ENCODE data around the gene SMIM11.
A peak's percentile ranks its signal among the peaks of the same experiment; 100 is the strongest.
"Not testable (repeated sequence)": the region's sequence is repeated elsewhere in the genome, so short reads cannot be mapped to it uniquely, and the experiment has no call there.

SMIM11 gene

DNA sequence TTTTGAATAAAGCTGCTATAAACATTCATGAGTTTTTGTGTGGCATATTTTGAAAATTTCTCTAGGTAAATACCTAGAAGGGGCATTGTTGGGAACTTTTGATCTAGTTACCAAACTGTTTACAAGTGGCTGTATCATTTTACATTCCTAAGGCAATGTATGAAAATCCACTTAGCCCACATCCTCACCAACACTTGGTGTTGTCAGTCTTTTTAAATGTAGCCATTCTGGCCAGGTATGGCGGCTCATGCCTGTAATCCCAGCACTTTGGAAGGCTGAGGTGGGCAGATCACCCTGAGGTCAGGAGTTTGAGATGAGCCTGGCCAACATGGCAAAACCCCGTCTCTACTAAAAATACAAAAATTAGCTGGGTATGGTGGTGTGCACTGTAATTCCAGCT, 17.4 kb upstream of the SMIM11 start:
- DNase-seq: no peak

DNA sequence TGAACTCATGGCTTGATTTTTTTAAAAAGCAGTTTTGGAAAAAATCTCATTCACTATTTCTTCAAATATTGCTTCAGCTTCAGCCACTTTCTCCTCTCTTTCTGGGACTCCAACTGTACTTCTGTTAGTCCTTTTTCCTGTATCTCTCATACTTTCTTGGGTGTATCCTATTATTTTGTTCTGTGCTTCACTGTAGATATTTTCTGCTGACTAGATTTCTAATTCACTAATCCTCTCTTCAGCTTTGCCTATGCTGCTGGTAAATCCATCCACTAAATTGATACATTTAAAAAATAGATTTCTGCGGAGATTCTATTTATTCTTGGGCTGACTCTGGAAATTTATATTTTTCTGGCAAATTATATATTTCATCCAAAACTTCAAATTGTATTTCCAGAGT, 16.4 kb upstream of the SMIM11 start:
- DNase-seq: no peak

- no peak for DNase-seq
Measured at GRCh38 chr21:34360488-34361241, 14.6 kb upstream of the SMIM11 start.

GRCh38 chr21:34362136-34362444, 13.2 kb upstream of the SMIM11 start:
- DNase-seq: no peak

- DNase-seq: no peak
Measured at GRCh38 chr21:34362670-34363069, 12.6 kb upstream of the SMIM11 start.

- DNase-seq: no peak
Measured at GRCh38 chr21:34363733-34364132, 11.6 kb upstream of the SMIM11 start, which contains the start of gene KCNE2. Gene KCNE2, plus strand, starts transcription at chr21:34364006. Its CDS starts 6,473 bp downstream, at chr21:34370479.

DNA sequence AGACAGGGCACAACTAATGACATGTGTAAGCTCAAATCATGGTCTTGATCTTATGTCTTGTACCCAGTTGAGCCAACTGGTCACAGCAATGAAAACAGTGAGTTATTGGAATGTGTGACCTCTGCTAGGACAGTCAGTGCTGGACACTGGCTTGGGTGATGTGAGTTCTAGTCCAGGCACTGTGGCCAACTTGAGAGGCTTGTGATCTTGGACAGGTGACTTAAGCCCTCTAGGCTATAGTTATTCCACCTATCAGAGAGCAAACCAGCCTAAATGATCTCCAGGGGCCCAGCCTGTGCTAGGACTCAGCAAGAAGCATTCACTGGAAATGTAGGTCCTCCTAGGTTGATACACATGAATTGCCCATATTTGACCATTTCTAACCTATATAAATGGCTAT, 10.4 kb upstream of the SMIM11 start:
- no peak for DNase-seq

DNA sequence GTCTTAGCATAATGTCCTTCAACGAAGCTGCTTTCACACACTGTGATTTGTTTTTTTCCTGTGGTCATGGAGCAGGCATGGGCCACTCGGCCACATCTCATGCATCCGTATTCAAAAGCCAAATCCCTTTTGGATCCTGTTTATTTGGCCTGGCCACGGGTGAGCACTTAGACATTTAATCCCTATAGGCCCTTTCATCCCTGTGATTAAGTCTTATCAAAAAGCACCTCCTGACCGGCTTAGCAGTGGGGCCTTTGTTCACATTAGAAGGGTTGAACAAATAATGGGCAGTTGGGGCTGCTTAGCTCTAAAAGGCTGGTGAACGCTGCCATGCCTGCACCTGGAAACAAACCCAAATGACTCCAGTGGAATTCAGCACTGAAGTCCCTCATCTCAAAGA, 9.5 kb upstream of the SMIM11 start:
- DNase-seq: no peak

DNA sequence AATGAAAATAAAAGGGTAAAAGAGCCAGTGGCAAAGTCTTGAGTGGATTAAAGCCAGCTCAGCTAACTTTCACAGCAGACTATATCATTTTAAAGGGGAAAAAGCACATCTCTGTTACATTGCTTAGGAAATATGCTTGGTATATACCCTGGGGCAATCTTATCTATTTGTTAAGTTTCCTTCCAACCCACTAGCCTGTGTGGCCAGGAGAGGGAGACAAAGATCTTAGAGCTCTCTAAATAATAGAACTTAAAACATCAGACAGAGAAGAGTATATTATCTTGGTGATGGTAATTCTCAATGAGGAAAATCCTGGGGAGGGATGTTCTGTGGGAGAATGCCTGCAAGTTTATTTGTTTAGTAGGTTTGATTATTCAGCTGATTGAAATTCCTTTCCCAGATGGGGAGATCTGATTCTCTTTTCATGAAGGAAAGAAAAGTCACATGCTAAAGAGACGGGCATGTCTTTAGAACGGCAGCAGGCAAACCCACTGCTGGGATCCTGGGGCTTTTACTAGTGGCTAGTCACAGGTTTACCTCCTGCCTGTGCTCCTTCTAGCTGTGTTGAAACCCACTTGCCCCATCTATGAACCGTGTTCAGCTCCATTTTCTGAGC, 7.9 kb upstream of the SMIM11 start:
- DNase-seq: peak; percentile 66

GRCh38 chr21:34369741-34370140, 5.6 kb upstream of the SMIM11 start:
- no peak for DNase-seq

DNA sequence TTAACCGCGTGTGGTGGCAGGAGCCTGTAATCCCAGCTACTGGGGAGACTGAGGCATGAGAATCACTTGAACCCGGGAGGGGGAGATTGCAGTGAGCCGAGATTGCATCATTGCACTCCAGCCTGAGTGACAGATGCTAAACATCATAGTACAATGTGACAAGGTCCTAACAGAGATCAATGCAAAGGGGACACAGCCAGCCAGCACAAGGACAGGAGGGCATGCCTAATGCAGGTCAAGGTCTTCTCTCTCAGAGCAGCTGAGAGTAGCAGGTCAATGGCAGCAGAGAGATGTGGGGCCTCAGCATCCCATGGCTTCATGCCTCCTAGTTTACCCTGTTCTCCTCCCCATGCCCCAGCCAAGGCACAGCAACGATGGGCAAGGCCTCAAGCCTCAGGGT, 3.0 kb upstream of the SMIM11 start:
- DNase-seq: no peak

DNA sequence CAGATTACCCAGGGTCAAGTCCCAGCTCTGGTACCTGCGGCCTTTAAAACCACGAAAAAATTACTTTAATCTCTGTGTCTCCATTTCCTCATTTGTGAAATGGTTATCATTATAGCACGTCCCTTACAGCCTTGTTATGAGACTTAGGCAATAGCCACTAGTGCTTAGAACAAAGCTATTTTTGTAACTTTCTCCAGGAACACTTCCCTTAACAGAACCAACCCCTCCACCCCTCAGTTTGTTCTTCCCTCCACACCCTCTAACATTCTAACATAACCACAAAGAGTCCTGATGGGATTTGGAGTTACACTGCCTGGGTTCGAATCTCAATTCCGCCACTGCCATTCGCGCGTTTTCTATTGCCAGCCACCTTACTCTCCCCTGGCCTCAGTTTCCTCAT, 845 bp upstream of the SMIM11 start:
- DNase-seq: not testable (repeated sequence)

GRCh38 chr21:34375619-34375972, 289 bp downstream of the SMIM11 start:
- DNase-seq: not testable (repeated sequence)

DNA sequence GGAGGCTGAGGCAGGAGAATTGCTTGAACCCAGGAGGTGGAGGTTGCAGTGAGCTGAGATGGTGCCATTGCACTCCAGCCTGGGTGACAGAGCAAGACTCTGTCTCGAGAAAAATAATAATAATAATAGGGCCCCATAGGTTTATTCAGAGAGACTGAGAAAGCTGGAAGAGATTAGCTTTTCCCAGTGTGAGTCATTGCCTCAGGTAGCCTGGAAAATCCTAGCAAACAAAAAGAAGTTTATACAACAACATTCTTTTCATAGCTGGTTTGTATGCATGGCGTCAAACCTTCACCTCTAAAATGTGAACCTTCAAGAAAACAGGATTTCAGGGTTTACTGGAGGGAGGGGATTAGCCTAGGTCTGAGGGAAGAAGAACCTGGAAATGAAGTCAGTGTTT, 7.8 kb downstream of the SMIM11 start:
- DNase-seq: not testable (repeated sequence)

GRCh38 chr21:34383724-34384415, 8.6 kb downstream of the SMIM11 start:
- not testable (repeated sequence) for DNase-seq

DNA sequence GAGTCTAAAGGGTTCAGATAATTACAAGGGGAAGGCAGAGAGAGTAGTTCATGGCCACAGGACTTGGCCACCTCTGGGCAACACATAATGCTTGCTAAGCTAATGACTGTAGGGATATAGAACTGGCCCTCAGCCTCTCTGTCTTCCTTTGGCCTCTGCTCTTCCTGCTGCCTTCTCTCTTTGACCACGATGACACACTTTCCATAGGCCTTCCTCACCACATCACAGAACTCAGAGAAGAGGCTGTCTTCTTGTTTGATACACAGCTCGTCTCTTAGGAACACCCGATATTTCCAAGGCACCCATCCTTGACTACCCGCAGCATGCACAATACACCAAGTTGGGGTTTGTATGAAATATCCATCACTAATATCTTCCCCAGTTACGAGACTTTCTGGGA, 25.2 kb downstream of the SMIM11 start:
- not testable (repeated sequence) for DNase-seq

GRCh38 chr21:34404742-34405141, 29.4 kb downstream of the SMIM11 start:
- DNase-seq: not testable (repeated sequence)

GRCh38 chr21:34405686-34406085, 30.4 kb downstream of the SMIM11 start:
- not testable (repeated sequence) for DNase-seq

- DNase-seq: not testable (repeated sequence)
Measured at GRCh38 chr21:34406102-34406501, 30.8 kb downstream of the SMIM11 start.

DNA sequence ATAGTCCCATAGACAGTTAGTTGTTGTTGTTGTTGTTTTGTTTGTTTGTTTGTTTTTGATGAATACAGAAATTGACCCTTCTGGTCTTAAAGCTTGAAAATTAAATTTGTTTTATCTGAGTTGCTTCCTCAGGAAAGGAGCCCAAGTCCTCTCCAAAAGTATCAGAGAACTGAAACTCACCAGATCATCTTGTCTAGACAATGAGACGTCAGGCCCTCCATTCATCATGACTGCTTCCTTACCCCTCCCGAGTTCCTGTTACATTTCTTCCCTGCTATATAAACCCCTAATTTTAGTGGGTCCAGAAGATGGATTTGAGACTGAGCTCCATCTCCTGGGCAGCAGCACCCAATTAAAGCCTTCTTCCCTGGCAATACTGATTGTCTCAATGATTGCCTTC, 31.4 kb downstream of the SMIM11 start:
- not testable (repeated sequence) for DNase-seq

DNA sequence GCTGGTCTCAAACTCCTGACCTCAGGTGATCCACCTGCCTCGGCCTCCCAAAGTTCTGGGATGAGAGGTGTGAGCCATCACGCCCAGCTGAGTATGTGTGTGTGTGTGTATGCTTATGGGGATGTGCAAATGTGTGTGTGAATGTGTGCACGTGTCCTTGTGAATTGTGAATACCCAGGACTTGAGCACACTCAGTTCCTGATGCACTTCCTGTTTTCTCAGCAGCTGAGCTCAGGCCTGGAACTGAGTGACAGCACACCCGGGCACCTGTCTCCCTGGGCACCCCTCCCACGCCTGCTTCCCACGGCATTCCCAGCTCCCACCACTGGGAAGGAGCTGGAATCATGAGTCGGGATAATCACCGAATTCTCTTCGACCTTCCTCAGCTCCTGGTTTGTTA, 32.0 kb downstream of the SMIM11 start:
- DNase-seq: not testable (repeated sequence)

GRCh38 chr21:34417448-34418077, 42.3 kb downstream of the SMIM11 start:
- DNase-seq: not testable (repeated sequence)

DNA sequence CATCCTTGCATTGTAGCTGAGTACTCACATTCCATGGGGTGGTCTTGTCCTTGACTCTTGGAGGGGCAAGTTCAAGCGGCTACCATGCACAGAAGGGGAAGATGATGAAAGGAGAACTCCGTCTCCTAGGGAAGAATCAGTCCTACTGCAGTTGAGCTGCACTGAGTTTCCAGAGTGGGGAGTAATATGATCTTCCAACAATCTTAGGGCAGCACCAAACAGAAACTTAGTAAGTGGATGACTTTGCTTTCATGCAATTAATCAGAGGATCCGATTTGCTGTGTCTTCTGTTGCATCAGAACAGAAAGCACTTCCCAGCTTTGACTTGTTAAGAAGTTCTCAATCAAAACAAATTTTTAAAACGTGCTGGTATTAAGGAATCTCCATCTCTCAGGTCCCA, 48.5 kb downstream of the SMIM11 start, which contains the start of gene SMIM34:
Gene SMIM34, minus strand, starts transcription at position 147 of the 400 bp plus-strand sequence. Its CDS starts 112 bp downstream, at position 35.
- not testable (repeated sequence) for DNase-seq
